ENCODE data around the gene APEX2.
"Not testable (repeated sequence)": the region's sequence is repeated elsewhere in the genome, so short reads cannot be mapped to it uniquely, and the experiment has no call there.

GRCh38 chrX:54983306-54983705 is 16.9 kb upstream of the APEX2 start:
- not testable (repeated sequence) for TF ChIP-seq CTCF (conservative IDR thresholded peaks at IDR 0.05 in 1 of 2, IDR thresholded peaks at IDR 0.05 in 1 of 2; ENCODE audit: extremely low read depth in 1 of 2, insufficient read depth in 1 of 2, low read depth in 1 of 2, low read length in 2 of 2); EZH2 (IDR thresholded peaks at IDR 0.05; ENCODE audit: borderline replicate concordance, low read length)
